GDM1 (cell line): ENCODE measurements around the gene MLLT11.
"Not testable (repeated sequence)": the region's sequence is repeated elsewhere in the genome, so short reads cannot be mapped to it uniquely, and the experiment has no call there.

Source experiments
- DNase-seq: peaks from one replicate; lab custom pipeline; 2025; lab: John Stamatoyannopoulos, UW

The MLLT11 gene

GRCh38 chr1:151056149-151056548 is 4.0 kb upstream of the MLLT11 start:
- DNase-seq: no peak

- no peak for DNase-seq
Measured at GRCh38 chr1:151058692-151059091, 1.5 kb upstream of the MLLT11 start.

- DNase-seq: peak; percentile 85
Measured at GRCh38 chr1:151059109-151060006, 839 bp upstream of the MLLT11 start, which contains the start of gene CDC42SE1. TSS of gene CDC42SE1 (minus strand) at chr1:151059622. CDS start at chr1:151055730, 3,892 bp downstream.

- DNase-seq: no peak
Measured at GRCh38 chr1:151060657-151061421, 642 bp downstream of the MLLT11 start.

GRCh38 chr1:151061704-151062103 is 1.5 kb downstream of the MLLT11 start:
- no peak for DNase-seq

GRCh38 chr1:151062741-151063371 is 2.7 kb downstream of the MLLT11 start:
- DNase-seq: no peak

- no peak for DNase-seq
Measured at GRCh38 chr1:151065089-151065645, 5.0 kb downstream of the MLLT11 start.

- DNase-seq: no peak
Measured at GRCh38 chr1:151067185-151067584, 7.0 kb downstream of the MLLT11 start.

GRCh38 chr1:151069103-151069486 is 8.9 kb downstream of the MLLT11 start:
- DNase-seq: no peak

GRCh38 chr1:151070474-151071276 is 10.5 kb downstream of the MLLT11 start, which contains the start of gene GABPB2:
TSS of gene GABPB2 (plus strand) at chr1:151070761. CDS start at chr1:151088190, 17,429 bp downstream.
- DNase-seq: peak; percentile 90

- no peak for DNase-seq
Measured at GRCh38 chr1:151072224-151072623, 12.0 kb downstream of the MLLT11 start.

GRCh38 chr1:151085953-151086559 is 25.9 kb downstream of the MLLT11 start:
- no peak for DNase-seq

GRCh38 chr1:151097426-151097825 is 37.2 kb downstream of the MLLT11 start:
- not testable (repeated sequence) for DNase-seq

GRCh38 chr1:151098126-151098525 is 37.9 kb downstream of the MLLT11 start:
- no peak for DNase-seq

- no peak for DNase-seq
Measured at GRCh38 chr1:151104630-151105029, 44.4 kb downstream of the MLLT11 start.

- DNase-seq: no peak
Measured at GRCh38 chr1:151106894-151107293, 46.7 kb downstream of the MLLT11 start.

- DNase-seq: no peak
Measured at GRCh38 chr1:151108331-151108730, 48.1 kb downstream of the MLLT11 start.

GRCh38 chr1:151113877-151114276 is 53.7 kb downstream of the MLLT11 start:
- no peak for DNase-seq
